Mesodermal cell (in vitro differentiated cells): ENCODE measurements around the gene BICDL1.

Experiments
- H3K27ac ChIP-seq: 2 replicates; pipeline ENCODE4 v1.7.0; 2013; ENCODE audit warnings: mild to moderate bottlenecking, low read depth, low read length, moderate library complexity; ENCODE audit not compliant: severe bottlenecking
- H3K36me3 ChIP-seq: 2 replicates; pipeline ENCODE4 v1.7.1; 2013; ENCODE audit warnings: mild to moderate bottlenecking, low read length, moderate library complexity; ENCODE audit not compliant: control insufficient read depth, insufficient read depth
- H3K4me1 ChIP-seq: one replicate; pipeline ENCODE4 v1.7.1; 2013; ENCODE audit warnings: mild to moderate bottlenecking, low read length; ENCODE audit not compliant: insufficient read depth, control insufficient read depth, poor library complexity, severe bottlenecking
- H3K4me3 ChIP-seq: 2 replicates; pipeline ENCODE4 v1.7.0; 2013; ENCODE audit warnings: low read length, control low read depth, mild to moderate bottlenecking; ENCODE audit not compliant: insufficient read depth, poor library complexity, severe bottlenecking; ENCODE audit errors: extremely low read depth
- H3K9me3 ChIP-seq: 2 replicates; pipeline ENCODE4 v1.7.1; 2013; ENCODE audit warnings: mild to moderate bottlenecking, low read length, moderate library complexity; ENCODE audit not compliant: control insufficient read depth
- WGBS, 2 experiments: methylation state at CpG; one replicate each; pipeline ENCODE4 v1.1.5; 2013; ENCODE audit warnings: missing lambda C conversion rate in 2 of 2; ENCODE audit not compliant: insufficient coverage in 2 of 2; 5-methylcytosine and 5-hydroxymethylcytosine counted together

Gene BICDL1

DNA sequence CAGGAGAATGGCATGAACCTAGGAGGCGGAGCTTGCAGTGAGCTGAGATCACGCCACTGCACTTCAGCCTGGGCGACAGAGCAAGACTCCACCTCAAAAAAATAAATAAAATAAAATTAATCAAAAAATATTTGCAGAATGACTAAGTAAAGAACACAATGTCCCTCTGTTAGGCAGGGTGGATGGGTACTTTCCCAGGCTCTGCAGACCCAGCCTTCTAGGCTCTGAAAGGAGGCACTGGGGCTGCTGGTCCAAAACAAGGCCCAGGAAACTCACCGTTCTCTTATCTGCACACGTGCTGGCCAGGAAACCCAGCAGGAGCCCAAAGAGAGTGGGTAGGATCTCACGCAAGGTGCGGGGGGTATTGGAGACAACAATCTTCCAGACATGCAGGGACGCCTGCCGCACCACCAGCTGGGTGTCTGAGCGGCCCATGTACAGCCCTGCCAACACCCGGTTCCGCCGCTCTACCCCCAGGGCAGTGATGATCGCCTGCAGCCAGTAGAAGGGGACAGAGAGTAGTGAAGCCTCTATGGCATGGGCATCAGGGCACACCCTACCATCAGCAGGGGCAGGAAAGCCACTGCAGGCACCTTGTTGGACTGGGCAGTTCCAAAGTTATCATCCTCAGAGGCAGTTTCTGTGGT lies 153.3 kb downstream of the BICDL1 start:
- no peak overlapping the region for H3K4me3 ChIP-seq
- H3K27ac ChIP-seq, result no peak overlapping the region
- no peaks in the 10 kb centered on the region for H3K9me3 ChIP-seq
- peaks cover 97% of the 10 kb centered on the region for H3K36me3 ChIP-seq
- no peaks in the 10 kb centered on the region for H3K4me1 ChIP-seq
- WGBS, 2 experiments, result 99% methylated on average over 11 of the region's 14 CpGs
